ENCODE measurements around the gene PXMP2. TPM values are rescaled to one million over a fixed set of nuclear protein-coding genes. Genes with fewer than 3 reads are reported as not detected.

PXMP2 gene
- total RNA-seq, 1 experiment from 2014 or later: 52.6 TPM

GRCh38 chr12:132660996-132661395 lies 26.4 kb upstream of the PXMP2 start:
- TF ChIP-seq EZH2 (IDR thresholded peaks at IDR 0.05; ENCODE audit: borderline replicate concordance, low read depth, low read length, poor library complexity, severe bottlenecking) (no peak), CTCF (conservative IDR thresholded peaks at IDR 0.05; ENCODE audit: low read depth, low read length) (no peak)
- CTCF ChIA-PET: no interaction called here
- no peaks in the 10 kb centered on the region for H3K9me3 ChIP-seq (ENCODE audit: low read depth, low read length, poor library complexity, severe bottlenecking)
- no peak overlapping the region for H3K27ac ChIP-seq (ENCODE audit: low read depth, low read length, poor library complexity, severe bottlenecking)
- H3K4me3 ChIP-seq (ENCODE audit: low read depth, low read length, poor library complexity, severe bottlenecking): no peak overlapping the region
- intact Hi-C loops (cut with micrococcal nuclease; ENCODE audit: unreplicated experiment): no loop called here
- no peaks in the 10 kb centered on the region for H3K27me3 ChIP-seq (replicated peaks; ENCODE audit: insufficient read depth, low read depth, low read length, poor library complexity)
- POLR2A ChIA-PET (ENCODE audit: low non-redundant PET): no interaction called here
- no peak for DNase-seq (ENCODE audit: low spot score)
- BruUV-seq (replicated peaks): no TSS peak
- peaks cover 97% of the 10 kb centered on the region for H3K36me3 ChIP-seq (ENCODE audit: insufficient read depth, low read length, poor library complexity, severe bottlenecking)
- no peaks in the 10 kb centered on the region for H3K4me1 ChIP-seq (ENCODE audit: insufficient read depth, low read length, poor library complexity, severe bottlenecking)

- POLR2A ChIA-PET (ENCODE audit: low non-redundant PET): interaction anchor here (0.6 kb wide), 1 partner anchor 73 kb away, joined by 3 read pairs; no protein-coding TSS in a partner anchor
- no TSS peak for BruUV-seq (replicated peaks)
These were observed 25.4 kb upstream of the PXMP2 start for GRCh38 chr12:132661972-132662371.

GRCh38 chr12:132662901-132663755 lies 24.3 kb upstream of the PXMP2 start:
- no peak overlapping the region for H3K27ac ChIP-seq (ENCODE audit: low read depth, low read length, poor library complexity, severe bottlenecking)
- no peak for TF ChIP-seq CTCF (conservative IDR thresholded peaks at IDR 0.05; ENCODE audit: low read depth, low read length)
- TF ChIP-seq EZH2 (IDR thresholded peaks at IDR 0.05; ENCODE audit: borderline replicate concordance, low read depth, low read length, poor library complexity, severe bottlenecking): no peak
- ChIA-PET POLR2A (ENCODE audit: low non-redundant PET) (no interaction called here), CTCF (interaction anchor here (0.5 kb wide), 1 partner anchor 45 kb away, joined by 6 read pairs; the partner anchor contains the start of gene P2RX2)
- no peaks in the 10 kb centered on the region for H3K27me3 ChIP-seq (replicated peaks; ENCODE audit: insufficient read depth, low read depth, low read length, poor library complexity)
- H3K4me1 ChIP-seq (ENCODE audit: insufficient read depth, low read length, poor library complexity, severe bottlenecking): no peaks in the 10 kb centered on the region
- BruUV-seq (replicated peaks): no TSS peak
- intact Hi-C loops (cut with micrococcal nuclease; ENCODE audit: unreplicated experiment): no loop called here
- H3K9me3 ChIP-seq (ENCODE audit: low read depth, low read length, poor library complexity, severe bottlenecking): no peaks in the 10 kb centered on the region
- H3K4me3 ChIP-seq (ENCODE audit: low read depth, low read length, poor library complexity, severe bottlenecking): no peak overlapping the region
- H3K36me3 ChIP-seq (ENCODE audit: insufficient read depth, low read length, poor library complexity, severe bottlenecking): peaks cover 98% of the 10 kb centered on the region
- DNase-seq (ENCODE audit: low spot score): no peak

More at GRCh38 chr12:132661972-132662371, 25.4 kb upstream of the PXMP2 start:
- H3K27me3 ChIP-seq (replicated peaks; ENCODE audit: insufficient read depth, low read depth, low read length, poor library complexity): no peaks in the 10 kb centered on the region
- no peaks in the 10 kb centered on the region for H3K4me1 ChIP-seq (ENCODE audit: insufficient read depth, low read length, poor library complexity, severe bottlenecking)
- intact Hi-C loops (cut with micrococcal nuclease; ENCODE audit: unreplicated experiment): no loop called here
- H3K36me3 ChIP-seq (ENCODE audit: insufficient read depth, low read length, poor library complexity, severe bottlenecking): peaks cover 98% of the 10 kb centered on the region
- no peak for TF ChIP-seq EZH2 (IDR thresholded peaks at IDR 0.05; ENCODE audit: borderline replicate concordance, low read depth, low read length, poor library complexity, severe bottlenecking)
- TF ChIP-seq CTCF (conservative IDR thresholded peaks at IDR 0.05; ENCODE audit: low read depth, low read length): no peak
- no peak overlapping the region for H3K4me3 ChIP-seq (ENCODE audit: low read depth, low read length, poor library complexity, severe bottlenecking)
- H3K9me3 ChIP-seq (ENCODE audit: low read depth, low read length, poor library complexity, severe bottlenecking): no peaks in the 10 kb centered on the region
- no peak overlapping the region for H3K27ac ChIP-seq (ENCODE audit: low read depth, low read length, poor library complexity, severe bottlenecking)
- DNase-seq (ENCODE audit: low spot score): no peak
- CTCF ChIA-PET: no interaction called here
